Measurements from ENCODE around the gene WNT3A. TPM values are rescaled to one million over a fixed set of nuclear protein-coding genes. Genes with fewer than 3 reads are reported as not detected.

The WNT3A gene
- polyA plus RNA-seq, 1 of the 3 experiments (the other 2 are of a cell fraction), result not detected

GRCh38 chr1:228081144-228081543, 74.3 kb downstream of the WNT3A start:
- peak overlapping the region; percentile 98 to 99 for H3K4me3 ChIP-seq (ENCODE audit: low read depth in 2 of 2, low read length in 1 of 2)
- no peaks in the 10 kb centered on the region for H3K9me3 ChIP-seq
- H2AFZ ChIP-seq (ENCODE audit: low read depth), result no peak overlapping the region
- WGBS (ENCODE audit: low lambda C conversion rate), result 88% methylated on average over 7 of the region's 7 CpGs
- DNase-seq, result peak; percentile 54
- peak overlapping the region; percentile 100 for H3K4me2 ChIP-seq
- H3K79me2 ChIP-seq (ENCODE audit: insufficient read depth), result peaks cover 68% of the 10 kb centered on the region
- peaks cover 31% of the 10 kb centered on the region for H4K20me1 ChIP-seq (ENCODE audit: insufficient read depth)
- H3F3A ChIP-seq (replicated peaks; ENCODE audit: insufficient read depth), result peaks cover 7% of the 10 kb centered on the region
- ChIA-PET POLR2A (no interaction called here), CTCF (interaction anchor here (1.7 kb wide), 1 partner anchor 77 kb away, joined by 3 read pairs; no protein-coding TSS in a partner anchor)
- peaks cover 18 to 30% of the 10 kb centered on the region in 2 experiments for H3K4me1 ChIP-seq (ENCODE audit: control insufficient read depth in 1 of 2, insufficient read depth in 2 of 2, low read depth in 1 of 2, low read length in 1 of 2)
- peaks cover 0 to 2% of the 10 kb centered on the region in 2 experiments for H3K36me3 ChIP-seq (replicated peaks in 1 of 2; ENCODE audit: control insufficient read depth in 1 of 2, insufficient read depth in 2 of 2, low read length in 1 of 2)
- peak overlapping the region; percentile 98 for H3K9ac ChIP-seq
- no peaks in the 10 kb centered on the region for H3K27me3 ChIP-seq (ENCODE audit: insufficient read depth)
- H3K9me2 ChIP-seq, result no peaks in the 10 kb centered on the region
- TF ChIP-seq TCF12 (IDR thresholded peaks at IDR 0.05) (no peak), EP300 (IDR thresholded peaks at IDR 0.05; ENCODE audit: borderline replicate concordance in 1 of 2, low read depth in 1 of 2, low read length in 1 of 2) (no peak), YY1 (IDR thresholded peaks at IDR 0.05; ENCODE audit: low read depth) (no peak), GABPA (IDR thresholded peaks at IDR 0.05; ENCODE audit: low read depth) (no peak), FOSL2 (IDR thresholded peaks at IDR 0.05; ENCODE audit: borderline replicate concordance, low read depth) (no peak), FOXJ3 (CRISPR knock-in tag; IDR thresholded peaks at IDR 0.05) (no peak)
- H3K27ac ChIP-seq (ENCODE audit: low read depth in 2 of 2, low read length in 1 of 2), result peak overlapping the region in 1 of 2 experiments; percentile 56; a peak in 1 of 4 replicates

GRCh38 chr1:228081578-228082213, 74.9 kb downstream of the WNT3A start:
- H3K9me3 ChIP-seq, result no peaks in the 10 kb centered on the region
- CTCF ChIA-PET, result interaction anchor here (0.6 to 1.7 kb wide), 2 partner anchors 15 to 78 kb away, joined by 3 to 4 read pairs; no protein-coding TSS in a partner anchor
- peaks cover 23 to 30% of the 10 kb centered on the region in 2 experiments for H3K4me1 ChIP-seq (ENCODE audit: control insufficient read depth in 1 of 2, insufficient read depth in 2 of 2, low read depth in 1 of 2, low read length in 1 of 2)
- peak overlapping the region; percentile 98 for H3K9ac ChIP-seq
- peaks cover 73% of the 10 kb centered on the region for H3K79me2 ChIP-seq (ENCODE audit: insufficient read depth)
- POLR2A ChIA-PET, result interaction anchor here (0.6 to 1.0 kb wide), 4 partner anchors 17 to 25 kb away, joined by 3 to 4 read pairs (median 4); no protein-coding TSS in a partner anchor
- no peaks in the 10 kb centered on the region for H3K9me2 ChIP-seq
- peak overlapping the region; percentile 85 for H2AFZ ChIP-seq (ENCODE audit: low read depth)
- 30% methylated on average over 9 of the region's 31 CpGs for WGBS (ENCODE audit: low lambda C conversion rate)
- no peak for TF ChIP-seq SIN3A (IDR thresholded peaks at IDR 0.05; ENCODE audit: borderline replicate concordance, low read depth, low read length)
- no peak for TF ChIP-seq MAX (IDR thresholded peaks at IDR 0.05; ENCODE audit: low read depth)
- peaks cover 37% of the 10 kb centered on the region for H4K20me1 ChIP-seq (ENCODE audit: insufficient read depth)
- H3F3A ChIP-seq (replicated peaks; ENCODE audit: insufficient read depth), result peaks cover 10% of the 10 kb centered on the region
- H3K4me2 ChIP-seq, result peak overlapping the region; percentile 100
- no peaks in the 10 kb centered on the region for H3K27me3 ChIP-seq (ENCODE audit: insufficient read depth)
- H3K36me3 ChIP-seq (replicated peaks in 1 of 2; ENCODE audit: control insufficient read depth in 1 of 2, insufficient read depth in 2 of 2, low read length in 1 of 2), result peaks cover 2% of the 10 kb centered on the region in 2 experiments
- H3K4me3 ChIP-seq (ENCODE audit: low read depth in 2 of 2, low read length in 1 of 2), result peak overlapping the region; percentile 98 to 99
- H3K27ac ChIP-seq (ENCODE audit: low read depth in 2 of 2, low read length in 1 of 2), result peak overlapping the region; percentile 36 to 56; a peak in 2 of 4 replicates
- DNase-seq, result peak; percentile 66

GRCh38 chr1:228082214-228082917, 75.6 kb downstream of the WNT3A start, which contains the start of gene ARF1:
Gene ARF1, plus strand, starts transcription at chr1:228082708. Its CDS starts 14,407 bp downstream, at chr1:228097115.
- Histone ChIP-seq H3K36me3 (replicated peaks in 1 of 2; ENCODE audit: control insufficient read depth in 1 of 2, insufficient read depth in 2 of 2, low read length in 1 of 2) (peaks cover 2 to 5% of the 10 kb centered on the region in 2 experiments), H3K9me3 (no peaks in the 10 kb centered on the region), H3K9ac (peak within 1 kb of the TSS; percentile 98), H3K27ac (ENCODE audit: low read depth in 2 of 2, low read length in 1 of 2) (peak within 1 kb of the TSS; percentile 80 to 84), H3K79me2 (ENCODE audit: insufficient read depth) (peaks cover 80% of the 10 kb centered on the region), H3K4me3 (ENCODE audit: low read depth in 2 of 2, low read length in 1 of 2) (peak within 1 kb of the TSS; percentile 98 to 99), H3K4me1 (ENCODE audit: control insufficient read depth in 1 of 2, insufficient read depth in 2 of 2, low read depth in 1 of 2, low read length in 1 of 2) (peaks cover 30% of the 10 kb centered on the region in 2 experiments), H3F3A (replicated peaks; ENCODE audit: insufficient read depth) (peaks cover 17% of the 10 kb centered on the region), H4K20me1 (ENCODE audit: insufficient read depth) (peaks cover 43% of the 10 kb centered on the region), H3K9me2 (no peaks in the 10 kb centered on the region), H3K4me2 (peak within 1 kb of the TSS; percentile 100), H3K27me3 (ENCODE audit: insufficient read depth) (no peaks in the 10 kb centered on the region), H2AFZ (ENCODE audit: low read depth) (peak within 1 kb of the TSS; percentile 85)
- peak; percentile 95 for TF ChIP-seq TAF1 (IDR thresholded peaks at IDR 0.05; ENCODE audit: borderline replicate concordance, low read depth, low read length)
- TF ChIP-seq TEAD4 (IDR thresholded peaks at IDR 0.05; ENCODE audit: borderline replicate concordance, insufficient read depth), result 0 out of 2 replicates have a peak, but pooled peaks have one; percentile 21
- peak; percentile 92 for TF ChIP-seq YY1 (IDR thresholded peaks at IDR 0.05; ENCODE audit: low read depth)
- peak; percentile 77; the same call in 1 of the 2 replicates for TF ChIP-seq MXI1 (IDR thresholded peaks at IDR 0.05; ENCODE audit: low read depth, low read length)
- TF ChIP-seq MAX (IDR thresholded peaks at IDR 0.05; ENCODE audit: low read depth), result peak; percentile 75
- TF ChIP-seq NRF1 (IDR thresholded peaks at IDR 0.05; ENCODE audit: low read depth, low read length), result peak; percentile 92
- no peak for TF ChIP-seq SIN3A (IDR thresholded peaks at IDR 0.05; ENCODE audit: borderline replicate concordance, low read depth, low read length)
- TF ChIP-seq EZH2phosphoT487 (IDR thresholded peaks at IDR 0.05; ENCODE audit: borderline replicate concordance, low read depth), result no peak
- TF ChIP-seq POLR2AphosphoS5 (IDR thresholded peaks at IDR 0.05; ENCODE audit: low read depth, low read length), result peak; percentile 91
- POLR2A ChIA-PET, result interaction anchor here (0.6 to 1.0 kb wide), 4 partner anchors 16 to 24 kb away, joined by 3 to 4 read pairs (median 4); no protein-coding TSS in a partner anchor
- DNase-seq, result peak; percentile 100
- CTCF ChIA-PET, result interaction anchor here (0.6 to 1.7 kb wide), 2 partner anchors 16 to 78 kb away, joined by 3 to 4 read pairs; no protein-coding TSS in a partner anchor
- 0% methylated on average over 28 of the region's 87 CpGs for WGBS (ENCODE audit: low lambda C conversion rate)

Measured in SK-N-SH (cell line).